GM12878 (cell line): ENCODE measurements around the gene UACA. TPM values are rescaled to one million over a fixed set of nuclear protein-coding genes. Genes with fewer than 3 reads are reported as not detected.

Source experiments
- ATAC-seq: fragments of 200-7000 bp; cut with Tn5 transposase; 3 replicates; pipeline ENCODE4 v1.9.1; 2020; ENCODE audit warnings: mild to moderate bottlenecking, moderate library complexity
- BruUV-seq: library from RNA; stranded (reverse); fragments of 400-500 nt; replicated peaks from 2 replicates; lab custom pipeline; 2021; lab: Mats Ljungman, UMichigan
- CTCF ChIA-PET: fragments of 300-600 bp; sonication (Branson Sonifier 250); formaldehyde crosslinking; extraction: SDS; loops from one replicate; lab custom pipeline; 2021; ENCODE audit warnings: inconsistent platforms; lab: Yijun Ruan, JAX
- POLR2A ChIA-PET: fragments of 350-600 bp; formaldehyde crosslinking; extraction: SDS; loops from one replicate; lab custom pipeline; 2021; ENCODE audit warnings: inconsistent platforms; lab: Charles Lee
- RAD21 ChIA-PET: fragments of 300-600 bp; sonication (Branson Sonifier 250); formaldehyde crosslinking; loops from one replicate; lab custom pipeline; 2023; ENCODE audit warnings: antibody characterized with exemption; ENCODE audit not compliant: unreplicated experiment; lab: Charles Lee
- SMC1A ChIA-PET: fragments of 300-600 bp; sonication (Branson Sonifier 250); formaldehyde crosslinking; loops from one replicate; lab custom pipeline; 2023; ENCODE audit not compliant: unreplicated experiment, uncharacterized antibody; lab: Charles Lee
- DNase-seq: peaks from one replicate; pipeline ENCODE4 v3.0.0-alpha.2; 2011; ENCODE audit warnings: low read depth, low spot score
- FAIRE-seq: peaks from 3 replicates; lab custom pipeline; 2011; peaks lifted over from hg19 to GRCh38; lab: Jason Lieb, UNC
- H2AFZ ChIP-seq: 2 replicates; pipeline ENCODE4 v1.6.0; 2011; ENCODE audit warnings: low read depth, low read length, control low read depth; ENCODE audit not compliant: control insufficient read depth
- H3K27ac ChIP-seq: 2 replicates; pipeline ENCODE4 v1.5.1; 2011; ENCODE audit warnings: control low read depth; ENCODE audit not compliant: control insufficient read depth, insufficient read depth
- H3K27me3 ChIP-seq, 2 experiments: replicated peaks in 1 of 2; 2 replicates each; pipeline versions ENCODE4 v1.6.0 to v1.6.1; 2011; ENCODE audit warnings: low read length in 1 of 2; ENCODE audit not compliant: control insufficient read depth in 2 of 2, insufficient read depth in 2 of 2
- H3K36me3 ChIP-seq, 2 experiments: 2 replicates each; pipeline ENCODE4 v1.5.1; 2011; ENCODE audit warnings: low read length in 1 of 2; ENCODE audit not compliant: control insufficient read depth in 2 of 2, insufficient read depth in 2 of 2
- H3K4me1 ChIP-seq: 2 replicates; pipeline ENCODE4 v1.6.1; 2011; ENCODE audit warnings: mild to moderate bottlenecking, low read length, moderate library complexity, mixed read lengths; ENCODE audit not compliant: control insufficient read depth, insufficient read depth
- H3K4me2 ChIP-seq: 2 replicates; pipeline ENCODE4 v1.6.0; 2011; ENCODE audit warnings: control low read depth; ENCODE audit not compliant: control insufficient read depth, insufficient read depth
- H3K4me3 ChIP-seq: fragments of 200-600 bp; sonication (generic); 2 replicates; pipeline ENCODE4 v1.5.1; 2016
- H3K79me2 ChIP-seq: 2 replicates; pipeline ENCODE4 v1.6.0; 2011; ENCODE audit warnings: low read length; ENCODE audit not compliant: control insufficient read depth, insufficient read depth
- H3K9ac ChIP-seq: 2 replicates; pipeline ENCODE4 v1.8.0; 2011; ENCODE audit warnings: low read length, control low read depth, mixed read lengths; ENCODE audit not compliant: control insufficient read depth, insufficient read depth
- H3K9me3 ChIP-seq: replicated peaks from 3 replicates; pipeline ENCODE4 v1.5.1; 2011; ENCODE audit warnings: mild to moderate bottlenecking, low read length; ENCODE audit not compliant: control insufficient read depth, insufficient read depth
- H4K20me1 ChIP-seq: 2 replicates; pipeline ENCODE4 v1.6.0; 2011; ENCODE audit not compliant: control insufficient read depth, insufficient read depth
- ESRRA ChIP-seq: IDR thresholded peaks from 2 replicates; pipeline ENCODE4 v1.6.1; 2012; ENCODE audit warnings: mild to moderate bottlenecking, low read length, improper control_type of control experiment
- RCOR1 ChIP-seq: conservative IDR thresholded peaks from 2 replicates; pipeline ENCODE4 v1.6.1; 2012; ENCODE audit warnings: low read depth, low read length, improper control_type of control experiment
- RELB ChIP-seq: fragments of 450-650 bp; IDR thresholded peaks from 2 replicates; pipeline ENCODE4 v1.6.1; 2017; ENCODE audit warnings: low read depth, mild to moderate bottlenecking, moderate library complexity
- ZNF592 ChIP-seq: fragments of 450-650 bp; IDR thresholded peaks from 2 replicates; pipeline ENCODE4 v1.6.1; 2017; ENCODE audit warnings: mild to moderate bottlenecking, moderate library complexity
- ZNF687 ChIP-seq: fragments of 450-650 bp; IDR thresholded peaks from 2 replicates; pipeline ENCODE4 v1.6.1; 2017; ENCODE audit warnings: mild to moderate bottlenecking, moderate library complexity
- WGBS: methylation state at CpG from one replicate; pipeline ENCODE4 v1.1.6; 2016; ENCODE audit warnings: low lambda C conversion rate; ENCODE audit not compliant: insufficient replicate concordance, insufficient coverage; ENCODE audit errors: missing lambda C conversion rate; 5-methylcytosine and 5-hydroxymethylcytosine counted together
- in situ Hi-C: fragments of 300-500 bp; cut with MboI; formaldehyde crosslinking; loops from 9 replicates; pipeline ENCODE4 v1.14.3; 2018; ENCODE audit warnings: mixed read lengths
- intact Hi-C: fragments of 100-400 bp; cut with micrococcal nuclease; formaldehyde crosslinking; loops from one replicate; pipeline ENCODE4 v1.14.2; 2022; ENCODE audit not compliant: unreplicated experiment
- polyA plus RNA-seq, 11 experiments: library from polyadenylated mRNA; depleted of rRNA in 4 of 11; unstranded in 6 of 11; stranded (reverse) in 5 of 11; fragments of >200 nt; fragmentation: Nextera tagmentation in 4 of 11; fragmentation: Illumina TruSeq in 1 of 11; extraction: Ambion mirVana in 4 of 11; extraction: Trizol in 1 of 11; gene quantifications; 1 replicate in 1 of 11; 2 replicates in 10 of 11; pipeline versions ENCODE4 v1.2.1 to v1.2.3, GENCODE V29; 2011 to 2016; ENCODE audit warnings: inconsistent platforms in 2 of 11, missing spikeins in 2 of 11, low read depth in 1 of 11
- total RNA-seq, 4 experiments: library from RNA; depleted of rRNA in 3 of 4; stranded (reverse); fragments of >200 nt in 3 of 4; fragmentation: Illumina TruSeq in 1 of 4; extraction: Trizol in 1 of 4; gene quantifications; 2 replicates each; pipeline versions ENCODE4 v1.2.1 to v1.2.3, GENCODE V29; 2013 to 2021

The UACA gene
- total and polyA plus RNA-seq, 10 of the 15 experiments (the other 5 are each of a cell fraction or from before 2014, with no cell fraction given) = 0.30 to 4.0 (median 2.0) TPM

- TF ChIP-seq RELB = no peak
- TF ChIP-seq, all 136 proteins: peak for 0
These were observed 112.6 kb downstream of the UACA start (continued) for GRCh38 chr15:70650567-70651302.

GRCh38 chr15:70647396-70647795, 116.0 kb downstream of the UACA start:
- DNase-seq (no peak), ATAC-seq (no peak), FAIRE-seq (no peak)
- WGBS = 31% methylated on average over 1 of the region's 1 CpG
- Histone ChIP-seq H3K27me3 (no peaks in the 10 kb centered on the region), H3K79me2 (no peaks in the 10 kb centered on the region), H3K4me2 (no peak overlapping the region), H3K4me1 (no peaks in the 10 kb centered on the region), H3K27ac (no peak overlapping the region), H3K9me3 (no peaks in the 10 kb centered on the region), H3K9ac (no peak overlapping the region), H3K36me3 (no peaks in the 10 kb centered on the region), H4K20me1 (no peaks in the 10 kb centered on the region), H2AFZ (no peak overlapping the region), H3K4me3 (no peak overlapping the region)
- CTCF ChIA-PET = no interaction called here
- RAD21 ChIA-PET = no interaction called here
- intact Hi-C loops = no loop called here
- SMC1A ChIA-PET = no interaction called here
- in situ Hi-C loops = no loop called here
- TF ChIP-seq ZNF687 = no peak
- TF ChIP-seq ESRRA = no peak
- TF ChIP-seq RCOR1 = no peak
- no peak for TF ChIP-seq RELB
- no peak for TF ChIP-seq ZNF592
- POLR2A ChIA-PET = no interaction called here
- BruUV-seq = no TSS peak
